Gastroesophageal sphincter (tissue), 4 donors: ENCODE results near the gene GLDN. TPM values are rescaled to one million over a fixed set of nuclear protein-coding genes. Genes with fewer than 3 reads are reported as not detected.

Experiments used
- ATAC-seq: fragments of 150-250 bp; one replicate; pipeline ENCODE4 v1.9.1; 2016; ENCODE audit warnings: mild to moderate bottlenecking, moderate library complexity
- H3K27ac ChIP-seq, 4 donors: fragments of 200-600 bp; sonication (generic) in 3 of 4; 1 replicate in 3 of 4; 2 replicates in 1 of 4; pipeline ENCODE4 v1.5.1; 2016 to 2019
- H3K27me3 ChIP-seq: fragments of 200-600 bp; sonication (generic); one replicate; pipeline ENCODE4 v1.5.1; 2019
- H3K36me3 ChIP-seq, 2 donors: fragments of 200-600 bp; sonication (generic); one replicate each; pipeline ENCODE4 v1.5.1; 2019; ENCODE audit warnings: control low read depth in 1 of 2
- H3K4me1 ChIP-seq, 3 donors: fragments of 200-600 bp; sonication (generic); 1 replicate in 2 of 3; 2 replicates in 1 of 3; pipeline ENCODE4 v1.5.1; 2016 to 2019; ENCODE audit warnings: control low read depth in 2 of 3
- H3K4me3 ChIP-seq, 2 donors: fragments of 200-600 bp; sonication (generic); one replicate each; pipeline ENCODE4 v1.5.1; 2019; ENCODE audit warnings: mild to moderate bottlenecking in 1 of 2, moderate library complexity in 1 of 2
- H3K9me3 ChIP-seq, 3 donors: fragments of 200-600 bp; sonication (generic); one replicate each; pipeline ENCODE4 v1.5.1; 2017 to 2019; ENCODE audit warnings: control low read depth in 2 of 3
- CTCF ChIP-seq, 4 experiments: fragments of 200-600 bp in 2 of 4; fragments of 450-650 bp in 2 of 4; sonication (generic) in 1 of 4; IDR thresholded peaks; one replicate each; pipeline ENCODE4 v1.5.1; 2017 to 2019; ENCODE audit warnings: antibody characterized with exemption in 4 of 4, mild to moderate bottlenecking in 2 of 4, moderate library complexity in 2 of 4
- EP300 ChIP-seq: sonication (generic); formaldehyde crosslinking; IDR thresholded peaks from one replicate; pipeline ENCODE4 v1.6.1; 2017; ENCODE audit warnings: antibody characterized with exemption, mild to moderate bottlenecking
- POLR2A ChIP-seq, 2 donors: fragments of 450-650 bp; IDR thresholded peaks; one replicate each; pipeline ENCODE4 v1.6.1; 2017; ENCODE audit warnings: antibody characterized with exemption in 2 of 2, mild to moderate bottlenecking in 2 of 2, moderate library complexity in 1 of 2
- POLR2AphosphoS5 ChIP-seq: sonication (generic); formaldehyde crosslinking; IDR thresholded peaks from one replicate; pipeline ENCODE4 v1.6.1; 2017; ENCODE audit warnings: antibody characterized with exemption
- WGBS, 2 donors: methylation state at CpG; one replicate each; pipeline ENCODE4 v1.1.5; 2018; ENCODE audit warnings: low coverage in 1 of 2; 5-methylcytosine and 5-hydroxymethylcytosine counted together
- total RNA-seq, 4 donors: library from RNA; depleted of rRNA; stranded (reverse); fragments of >200 nt; gene quantifications; one replicate each; pipeline ENCODE4 v1.1.0, GENCODE V29; 2016

GLDN gene
- total RNA-seq, 4 donors from 2014 or later = 3.7 to 19.6 (median 4.4) TPM

- TF ChIP-seq POLR2A (IDR thresholded peaks at IDR 0.05) (no peak), CTCF (IDR thresholded peaks at IDR 0.05) (no peak), POLR2AphosphoS5 (no peak), EP300 (no peak)
- no peak for ATAC-seq
- Histone ChIP-seq H3K27me3 (peaks cover 8% of the 10 kb centered on the region), H3K36me3 (no peaks in the 10 kb centered on the region), H3K4me1 (peaks cover 0 to under 1% (median 0%) of the 10 kb centered on the region in 3 donors), H3K9me3 (no peaks in the 10 kb centered on the region), H3K27ac (no peak overlapping the region), H3K4me3 (no peak overlapping the region)
- WGBS, 2 donors = 90 to 100% methylated on average over 1 to 2 of the region's 12 CpGs
Measured at GRCh38 chr15:51386486-51386885, 45.0 kb downstream of the GLDN start.

- TF ChIP-seq EP300 (no peak), POLR2A (IDR thresholded peaks at IDR 0.05) (no peak), CTCF (IDR thresholded peaks at IDR 0.05) (no peak), POLR2AphosphoS5 (no peak)
- WGBS, 2 donors = 84 to 86% methylated on average over 6 to 8 of the region's 10 CpGs
- H3K36me3 ChIP-seq = no peaks in the 10 kb centered on the region
- H3K9me3 ChIP-seq = no peaks in the 10 kb centered on the region
- no peaks in the 10 kb centered on the region for H3K4me1 ChIP-seq
- H3K27me3 ChIP-seq = peaks cover 8% of the 10 kb centered on the region
- H3K4me3 ChIP-seq = no peak overlapping the region
- no peak for ATAC-seq
- no peak overlapping the region for H3K27ac ChIP-seq
Measured at GRCh38 chr15:51386960-51387698, 45.7 kb downstream of the GLDN start.

GRCh38 chr15:51387699-51388041 is 46.2 kb downstream of the GLDN start:
- TF ChIP-seq CTCF (IDR thresholded peaks at IDR 0.05) = no peak
- no peak for TF ChIP-seq EP300
- no peak for TF ChIP-seq POLR2AphosphoS5
- TF ChIP-seq POLR2A (IDR thresholded peaks at IDR 0.05) = no peak
- 100% methylated on average over 2 to 3 of the region's 3 CpGs for WGBS, 2 donors
- H3K9me3 ChIP-seq = no peaks in the 10 kb centered on the region
- H3K4me3 ChIP-seq = no peak overlapping the region
- H3K4me1 ChIP-seq = no peaks in the 10 kb centered on the region
- peaks cover 8% of the 10 kb centered on the region for H3K27me3 ChIP-seq
- H3K27ac ChIP-seq = no peak overlapping the region
- ATAC-seq = no peak
- no peaks in the 10 kb centered on the region for H3K36me3 ChIP-seq

GRCh38 chr15:51388726-51389125 is 47.3 kb downstream of the GLDN start:
- Histone ChIP-seq H3K27me3 (peaks cover 8% of the 10 kb centered on the region), H3K4me1 (no peaks in the 10 kb centered on the region), H3K4me3 (no peak overlapping the region), H3K9me3 (no peaks in the 10 kb centered on the region), H3K36me3 (no peaks in the 10 kb centered on the region), H3K27ac (no peak overlapping the region)
- 88 to 93% methylated on average over 4 to 5 of the region's 7 CpGs for WGBS, 2 donors
- TF ChIP-seq POLR2AphosphoS5 = no peak
- ATAC-seq = no peak

GRCh38 chr15:51390241-51390965 is 48.9 kb downstream of the GLDN start:
- no peak for ATAC-seq
- H3K27me3 ChIP-seq = no peaks in the 10 kb centered on the region
- H3K9me3 ChIP-seq = no peaks in the 10 kb centered on the region
- H3K36me3 ChIP-seq = no peaks in the 10 kb centered on the region
- no peak for TF ChIP-seq EP300
- no peak for TF ChIP-seq CTCF (IDR thresholded peaks at IDR 0.05)
- TF ChIP-seq POLR2AphosphoS5 = no peak
- 67 to 69% methylated on average over 1 to 5 of the region's 7 CpGs for WGBS, 2 donors
- H3K4me1 ChIP-seq = no peaks in the 10 kb centered on the region
- H3K4me3 ChIP-seq = no peak overlapping the region
- no peak overlapping the region for H3K27ac ChIP-seq
